Fibroblast of lung (primary cell): ENCODE measurements around the gene WDR5B.

Source experiments
- EZH2 ChIP-seq: IDR thresholded peaks from 2 replicates; pipeline ENCODE4 v1.5.1; 2012; ENCODE audit warnings: low read length, control low read depth, mild to moderate bottlenecking; ENCODE audit errors: missing control alignments
- TF ChIP-seq, protein P1 (sequence below), 2 donors: IDR thresholded peaks in 1 of 2; conservative IDR thresholded peaks in 1 of 2; 1 replicate in 1 of 2; 2 replicates in 1 of 2; pipeline ENCODE4 v1.5.1; 2011 to 2012; ENCODE audit warnings: low read length in 2 of 2, control low read depth in 1 of 2, inconsistent platforms in 1 of 2, low read depth in 1 of 2, mild to moderate bottlenecking in 1 of 2

DNA sequence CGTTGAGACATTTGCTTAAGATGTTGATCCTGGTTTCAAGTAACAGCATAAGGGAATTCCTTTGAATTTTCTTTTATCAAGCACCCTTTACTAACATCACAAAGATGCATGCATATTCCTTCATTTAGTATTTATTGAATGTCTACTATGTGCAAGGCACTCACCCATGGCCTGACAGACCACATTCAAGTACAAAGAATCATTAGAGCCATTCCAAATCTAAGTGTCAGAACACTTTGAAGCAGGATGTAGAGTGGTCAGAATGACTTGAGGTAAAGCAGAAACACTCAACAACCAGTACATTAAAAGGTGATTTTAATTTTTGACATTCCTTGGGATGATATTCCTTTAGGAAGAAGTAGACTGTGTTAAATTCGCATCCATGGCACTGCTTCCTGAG lies 6.0 kb upstream of the WDR5B start:
- TF ChIP-seq, protein P1, sequence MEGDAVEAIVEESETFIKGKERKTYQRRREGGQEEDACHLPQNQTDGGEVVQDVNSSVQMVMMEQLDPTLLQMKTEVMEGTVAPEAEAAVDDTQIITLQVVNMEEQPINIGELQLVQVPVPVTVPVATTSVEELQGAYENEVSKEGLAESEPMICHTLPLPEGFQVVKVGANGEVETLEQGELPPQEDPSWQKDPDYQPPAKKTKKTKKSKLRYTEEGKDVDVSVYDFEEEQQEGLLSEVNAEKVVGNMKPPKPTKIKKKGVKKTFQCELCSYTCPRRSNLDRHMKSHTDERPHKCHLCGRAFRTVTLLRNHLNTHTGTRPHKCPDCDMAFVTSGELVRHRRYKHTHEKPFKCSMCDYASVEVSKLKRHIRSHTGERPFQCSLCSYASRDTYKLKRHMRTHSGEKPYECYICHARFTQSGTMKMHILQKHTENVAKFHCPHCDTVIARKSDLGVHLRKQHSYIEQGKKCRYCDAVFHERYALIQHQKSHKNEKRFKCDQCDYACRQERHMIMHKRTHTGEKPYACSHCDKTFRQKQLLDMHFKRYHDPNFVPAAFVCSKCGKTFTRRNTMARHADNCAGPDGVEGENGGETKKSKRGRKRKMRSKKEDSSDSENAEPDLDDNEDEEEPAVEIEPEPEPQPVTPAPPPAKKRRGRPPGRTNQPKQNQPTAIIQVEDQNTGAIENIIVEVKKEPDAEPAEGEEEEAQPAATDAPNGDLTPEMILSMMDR (conservative IDR thresholded peaks at IDR 0.05 in 1 of 2, IDR thresholded peaks at IDR 0.05 in 1 of 2; ENCODE audit: low read depth in 1 of 2, low read length in 2 of 2) = no peak
- TF ChIP-seq EZH2 = no peak
